GM18873 (cell line): ENCODE measurements around the gene TESK2.
"Not testable (repeated sequence)": the region's sequence is repeated elsewhere in the genome, so short reads cannot be mapped to it uniquely, and the experiment has no call there.

Experiments
- ATAC-seq: cut with Tn5 transposase; IDR thresholded peaks from one replicate; pipeline ENCODE4 v1.9.1; 2021; ENCODE audit warnings: mild to moderate bottlenecking, moderate library complexity, moderate number of reproducible peaks; ENCODE audit not compliant: unreplicated experiment, low FRiP score

TESK2 gene

GRCh38 chr1:45510972-45511527 lies 20.1 kb upstream of the TESK2 start:
- no peak for ATAC-seq

DNA sequence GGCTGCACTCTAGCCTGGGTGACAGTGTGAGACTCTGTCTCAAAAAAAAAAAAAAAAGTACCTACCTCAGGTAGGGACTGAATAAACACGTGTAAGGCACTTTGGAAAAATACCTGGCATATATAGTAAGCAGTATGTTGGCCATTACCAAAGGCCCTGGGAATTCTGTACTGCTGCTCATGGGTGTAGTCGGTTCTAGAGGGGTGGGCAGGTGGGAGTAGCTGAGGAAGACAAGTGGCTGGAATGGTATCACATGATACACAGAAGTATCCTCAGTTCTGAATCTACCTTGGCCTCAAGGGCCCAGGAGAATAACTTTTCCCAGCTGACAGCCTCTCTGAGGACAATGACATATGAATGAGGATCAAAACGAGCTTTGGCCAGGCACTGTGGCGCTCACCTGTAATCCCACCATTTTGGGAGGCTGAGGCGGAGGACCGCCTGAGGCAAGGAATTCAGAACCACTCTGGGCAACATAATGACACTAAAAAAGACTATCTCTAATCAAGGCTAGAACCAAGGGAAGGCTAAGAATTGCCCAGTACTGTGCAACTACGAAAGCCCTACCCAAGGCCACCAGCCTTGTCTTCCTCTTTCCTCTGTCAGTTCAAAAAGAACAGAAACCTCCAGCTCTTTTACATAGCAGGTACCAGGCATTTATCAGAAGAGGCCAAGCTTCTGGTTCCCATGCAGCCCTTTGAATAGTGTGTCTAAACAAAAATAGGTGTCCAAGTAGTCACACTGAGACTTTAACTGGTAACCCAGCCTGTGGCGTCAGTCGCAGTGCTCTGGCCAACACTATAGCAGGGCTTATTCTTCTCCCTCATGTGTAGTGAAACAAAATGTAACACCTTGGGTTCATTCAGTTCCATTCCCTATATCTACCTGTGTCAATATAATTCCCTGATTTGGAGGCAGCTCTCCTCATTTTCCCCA lies 19.3 kb upstream of the TESK2 start:
- no peak for ATAC-seq

GRCh38 chr1:45508295-45509151 lies 17.6 kb upstream of the TESK2 start:
- ATAC-seq: no peak

DNA sequence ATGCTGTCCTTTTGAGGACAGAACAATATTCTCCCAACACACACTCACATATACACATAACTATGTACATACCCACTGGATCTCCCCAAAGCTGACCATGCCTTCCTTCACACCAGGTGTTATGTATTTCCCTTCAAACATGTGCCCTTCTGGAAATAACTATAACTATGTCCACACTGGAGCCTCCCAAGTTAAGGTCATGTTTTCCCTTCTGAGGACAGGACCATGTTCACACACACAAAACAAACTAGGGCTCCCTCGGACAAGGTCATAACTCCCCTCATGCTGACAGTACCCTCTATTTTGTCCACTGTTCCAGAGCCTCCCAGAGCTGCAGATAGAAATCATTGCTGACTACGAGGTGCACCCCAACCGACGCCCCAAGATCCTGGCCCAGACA lies 16.9 kb upstream of the TESK2 start:
- ATAC-seq: no peak

DNA sequence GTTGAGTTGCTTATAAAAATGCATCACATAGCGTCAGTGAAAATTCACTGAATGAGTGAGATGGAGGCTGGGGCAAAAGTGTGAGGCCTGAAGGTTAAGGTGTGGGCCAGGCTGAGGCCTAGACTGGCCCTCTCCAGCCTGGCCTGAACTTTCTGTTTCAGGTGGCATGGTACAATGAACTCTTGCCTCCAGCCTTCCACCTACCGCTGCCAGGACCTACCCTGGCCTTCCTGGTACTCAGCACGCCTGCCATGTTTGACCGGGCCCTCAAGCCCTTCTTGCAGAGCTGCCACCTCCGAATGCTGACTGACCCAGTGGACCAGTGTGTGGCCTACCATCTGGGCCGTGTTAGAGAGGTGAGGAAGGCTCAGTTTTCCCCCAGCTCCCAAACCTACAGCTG lies 16.2 kb upstream of the TESK2 start:
- ATAC-seq: no peak

DNA sequence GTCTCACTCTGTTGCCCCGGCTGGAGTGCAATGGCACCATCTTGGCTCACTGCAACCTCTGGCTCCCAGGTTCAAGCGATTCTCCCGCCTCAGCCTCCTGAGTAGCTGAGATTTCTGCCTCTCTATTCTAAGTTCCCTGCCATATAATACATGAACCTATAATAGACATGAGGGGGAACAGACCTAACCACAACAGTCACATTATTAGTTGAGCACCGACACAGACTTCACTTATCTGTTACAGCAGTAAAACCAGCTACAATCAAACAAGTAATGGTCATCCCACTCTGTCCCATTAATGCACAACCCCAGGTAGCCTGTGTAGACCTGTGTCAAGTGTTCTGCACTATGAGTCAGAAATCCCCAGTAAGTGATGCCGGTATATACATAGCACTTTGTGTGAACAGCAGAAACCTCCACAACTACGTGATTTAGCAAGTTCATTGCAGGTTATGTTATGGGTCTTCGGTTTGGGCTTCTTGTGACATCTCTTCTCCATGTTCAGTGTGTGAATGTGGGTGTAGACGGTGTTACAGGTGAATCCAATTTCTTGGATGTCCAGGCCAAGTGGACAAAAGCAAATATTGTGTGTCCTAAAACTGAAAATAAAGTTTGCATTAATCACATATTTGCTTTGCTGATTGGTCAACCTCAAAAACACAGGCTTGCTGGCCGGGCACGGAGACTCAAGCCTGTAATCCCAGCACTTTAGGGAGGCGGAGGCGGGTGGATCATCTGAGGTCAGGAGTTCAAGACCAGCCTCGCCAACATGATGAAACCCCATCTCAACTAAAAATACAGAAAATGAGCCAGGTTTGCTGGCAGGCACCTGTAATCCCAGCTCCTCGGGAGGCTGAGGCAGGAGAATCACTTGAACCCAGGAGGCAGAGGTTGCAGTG lies 12.7 kb upstream of the TESK2 start:
- no peak for ATAC-seq

- no peak for ATAC-seq
Observed at GRCh38 chr1:45501505-45501859, 10.5 kb upstream of the TESK2 start.

DNA sequence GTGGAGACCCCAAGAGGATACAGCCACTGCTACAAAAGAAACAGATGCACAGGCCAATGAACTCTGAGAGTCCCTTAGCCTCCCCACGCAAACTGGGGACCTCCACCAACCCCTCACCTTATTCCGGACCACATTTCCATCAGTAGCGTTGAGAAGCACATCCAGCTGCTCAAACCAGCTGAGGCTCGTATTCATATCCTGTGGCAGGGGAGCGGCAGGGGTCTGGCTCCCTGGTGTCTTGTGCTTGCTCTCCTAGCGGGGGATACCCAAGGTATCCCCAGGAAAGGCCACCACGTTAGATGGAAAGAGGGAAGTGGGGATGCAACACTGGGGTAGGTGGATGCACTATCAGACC lies 8.4 kb upstream of the TESK2 start:
- ATAC-seq: no peak

- ATAC-seq: no peak
Observed at GRCh38 chr1:45498279-45498678, 7.3 kb upstream of the TESK2 start.

DNA sequence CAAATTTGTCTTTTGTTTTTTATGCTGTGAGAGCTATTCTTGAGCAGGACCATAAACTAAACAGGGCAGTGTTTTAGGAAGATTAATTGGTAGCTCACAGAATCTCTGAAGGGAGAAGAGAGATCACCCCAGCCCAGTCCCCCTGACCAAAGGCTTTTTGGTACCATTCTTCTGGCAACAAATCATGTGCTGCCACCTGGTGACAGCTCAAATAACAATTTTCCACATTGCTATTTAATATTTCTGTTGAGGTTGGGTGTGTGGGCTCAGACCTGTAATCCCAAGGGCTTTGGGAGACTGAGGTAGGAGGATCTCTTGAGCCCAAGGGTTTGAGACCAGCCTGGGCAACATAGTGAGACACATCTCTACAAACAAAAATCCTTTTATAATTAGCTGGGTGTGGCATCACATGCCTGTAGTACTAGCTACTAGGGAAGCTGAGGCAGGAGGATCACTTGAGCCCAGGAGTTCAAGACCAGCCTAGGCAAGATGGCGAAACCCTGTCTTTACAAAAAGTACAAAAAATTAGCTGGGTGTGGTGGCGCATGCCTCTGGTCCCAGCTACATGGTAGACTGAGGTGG lies 2.2 kb upstream of the TESK2 start:
- ATAC-seq: no peak

- ATAC-seq: no peak
Observed at GRCh38 chr1:45492691-45493090, 1.7 kb upstream of the TESK2 start.

- no peak for ATAC-seq
Observed at GRCh38 chr1:45491487-45492260, 711 bp upstream of the TESK2 start.

DNA sequence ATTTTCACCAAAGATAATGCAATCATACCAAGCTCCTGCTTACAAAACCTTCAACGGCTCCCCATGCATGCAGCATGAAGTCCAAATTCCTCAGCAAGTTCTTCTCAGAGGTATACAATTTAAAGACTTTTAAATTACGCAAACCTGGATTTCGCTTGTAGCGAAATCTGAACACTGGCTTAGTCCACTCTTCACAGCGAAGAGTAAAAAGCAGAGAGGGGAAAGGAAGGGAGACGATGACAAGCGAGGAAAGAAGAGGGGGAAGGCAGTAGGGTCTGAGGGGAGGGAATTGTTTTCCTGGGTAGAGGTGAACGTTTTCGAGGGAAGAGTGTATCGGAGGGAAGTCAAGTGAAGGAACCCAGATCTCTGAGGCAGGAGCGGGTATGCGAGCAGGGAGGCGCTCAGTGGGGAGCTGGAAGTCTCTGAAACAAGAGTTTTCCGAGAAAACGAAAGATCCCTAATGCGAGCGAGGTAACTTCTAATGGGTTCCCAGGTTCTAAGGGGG lies 790 bp downstream of the TESK2 start:
- ATAC-seq: no peak

GRCh38 chr1:45489379-45489778 lies 1.6 kb downstream of the TESK2 start:
- ATAC-seq: not testable (repeated sequence)

DNA sequence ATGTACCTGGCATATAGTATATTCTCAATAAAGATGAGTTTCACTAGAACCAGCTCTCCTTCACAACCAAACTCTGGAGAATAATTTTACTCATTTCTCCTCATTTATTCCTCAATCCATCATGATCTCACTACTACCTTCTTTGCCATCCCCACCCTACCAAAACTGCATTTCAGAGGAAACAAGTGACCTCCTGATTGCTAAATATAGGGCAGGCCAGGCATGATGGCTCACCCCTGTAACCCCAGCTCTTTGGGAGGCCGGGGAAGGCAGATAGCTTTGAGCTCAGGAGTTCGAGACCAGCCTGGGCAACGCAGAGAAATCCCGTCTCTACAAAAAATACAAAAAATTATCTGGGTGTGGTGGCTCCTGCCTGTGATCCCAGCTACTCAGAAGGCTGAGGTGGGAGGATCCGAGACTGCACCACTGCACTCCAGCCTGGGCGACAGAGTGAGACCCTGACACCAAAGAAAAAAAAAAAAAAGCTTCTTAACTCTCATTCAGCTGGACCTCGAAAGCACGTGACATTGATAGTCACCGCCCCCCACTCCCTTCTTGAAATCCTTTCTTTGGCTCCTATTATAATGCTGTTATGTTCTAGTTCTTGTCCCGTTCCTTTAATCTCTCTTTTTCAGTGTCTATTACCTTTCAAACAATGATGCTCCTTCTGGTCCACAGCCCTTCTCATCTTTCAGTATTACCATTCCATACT lies 2.1 kb downstream of the TESK2 start:
- ATAC-seq: no peak

- ATAC-seq: no peak
Observed at GRCh38 chr1:45485949-45486348, 5.0 kb downstream of the TESK2 start.

DNA sequence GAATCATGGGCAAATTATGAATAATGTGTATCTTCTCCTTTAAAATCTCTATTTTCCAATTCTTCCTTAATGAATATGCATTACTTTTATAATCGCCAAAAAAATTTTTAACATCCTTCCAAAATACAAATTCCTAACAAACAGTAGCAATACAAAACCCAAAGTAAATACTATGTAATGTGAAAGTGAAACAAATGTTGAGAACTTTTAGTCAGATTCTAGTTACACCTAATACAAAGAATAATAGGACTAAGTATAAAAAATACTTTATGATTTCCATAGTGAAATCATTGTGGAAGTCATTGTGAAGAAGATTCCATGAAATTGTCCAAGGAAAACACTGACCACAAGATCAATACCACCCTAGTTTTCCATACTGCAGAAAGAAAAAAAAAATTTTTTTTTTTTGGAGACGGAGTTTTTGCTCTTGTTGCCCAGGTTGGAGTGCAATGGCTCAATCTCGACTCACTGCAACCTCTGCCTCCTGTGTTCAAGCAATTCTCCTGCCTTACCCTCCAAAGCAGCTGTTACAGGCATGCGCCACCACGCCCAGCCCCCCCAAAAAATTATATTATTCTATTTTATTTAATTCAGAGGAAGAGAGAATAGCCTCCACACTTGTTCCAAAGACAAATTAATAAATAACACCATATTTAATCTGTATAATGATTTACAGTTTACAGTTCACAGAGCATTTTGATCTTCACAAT lies 11.8 kb downstream of the TESK2 start:
- ATAC-seq: no peak
